Bronchial epithelial cell (primary cell): ENCODE results near the gene HDGF. TPM values are rescaled to one million over a fixed set of nuclear protein-coding genes. Genes with fewer than 3 reads are reported as not detected.

Source experiments
- DNase-seq: peaks from one replicate; pipeline ENCODE4 v3.0.0-alpha.2; 2010; ENCODE audit warnings: low read depth
- FAIRE-seq: peaks from 2 replicates; lab custom pipeline; 2011; peaks lifted over from hg19 to GRCh38; lab: Jason Lieb, UNC
- H3K27me3 ChIP-seq: 2 replicates; pipeline ENCODE4 v1.5.1; 2011; ENCODE audit warnings: low read length; ENCODE audit not compliant: control insufficient read depth, insufficient read depth
- H3K36me3 ChIP-seq: 2 replicates; pipeline ENCODE4 v1.5.1; 2011; ENCODE audit warnings: low read length; ENCODE audit not compliant: control insufficient read depth, insufficient read depth
- H3K4me3 ChIP-seq: 2 replicates; pipeline ENCODE4 v1.5.1; 2011; ENCODE audit warnings: mild to moderate bottlenecking, low read depth, low read length, control low read depth
- CTCF ChIP-seq: IDR thresholded peaks from 2 replicates; pipeline ENCODE4 v1.5.1; 2011; ENCODE audit warnings: mild to moderate bottlenecking, moderate library complexity, low read length, control low read depth, inconsistent platforms; ENCODE audit not compliant: insufficient read depth, severe bottlenecking
- total RNA-seq: library from RNA; depleted of rRNA; stranded (reverse); fragments of >200 nt; gene quantifications from 2 replicates; pipeline ENCODE4 v1.2.1, GENCODE V29; 2014

HDGF gene
- total RNA-seq, 1 donor from 2014 or later: 163 TPM

GRCh38 chr1:156746728-156747631 is 4.5 kb downstream of the HDGF start:
- Histone ChIP-seq H3K36me3 (peaks cover 13% of the 10 kb centered on the region), H3K27me3 (no peaks in the 10 kb centered on the region), H3K4me3 (peak overlapping the region; percentile 37)
- DNase-seq: peak; percentile 76
- TF ChIP-seq CTCF: peak; percentile 20
- FAIRE-seq: no peak

GRCh38 chr1:156746406-156746727 is 5.1 kb downstream of the HDGF start:
- DNase-seq (no peak), FAIRE-seq (no peak)
- Histone ChIP-seq H3K36me3 (peaks cover 13% of the 10 kb centered on the region), H3K27me3 (no peaks in the 10 kb centered on the region), H3K4me3 (peak overlapping the region; percentile 37)
- no peak for TF ChIP-seq CTCF

GRCh38 chr1:156745881-156746280 is 5.6 kb downstream of the HDGF start:
- no peak for DNase-seq
- Histone ChIP-seq H3K36me3 (peaks cover 13% of the 10 kb centered on the region), H3K27me3 (no peaks in the 10 kb centered on the region), H3K4me3 (no peak overlapping the region)
- FAIRE-seq: no peak
- no peak for TF ChIP-seq CTCF

- H3K4me3 ChIP-seq: no peak overlapping the region
- FAIRE-seq: no peak
These were observed 6.6 kb downstream of the HDGF start for GRCh38 chr1:156744786-156745419.

GRCh38 chr1:156744344-156744743 is 7.1 kb downstream of the HDGF start:
- Histone ChIP-seq H3K4me3 (no peak overlapping the region), H3K36me3 (peaks cover 13% of the 10 kb centered on the region)
- no peak for FAIRE-seq

More at GRCh38 chr1:156744786-156745419, 6.6 kb downstream of the HDGF start:
- TF ChIP-seq CTCF: no peak
- no peak for DNase-seq
- Histone ChIP-seq H3K36me3 (peaks cover 13% of the 10 kb centered on the region), H3K27me3 (no peaks in the 10 kb centered on the region)

More at GRCh38 chr1:156744344-156744743, 7.1 kb downstream of the HDGF start:
- no peak for DNase-seq
- H3K27me3 ChIP-seq: no peaks in the 10 kb centered on the region
- no peak for TF ChIP-seq CTCF
